ENCODE measurements around the gene NEUROD2.

NEUROD2 gene

DNA sequence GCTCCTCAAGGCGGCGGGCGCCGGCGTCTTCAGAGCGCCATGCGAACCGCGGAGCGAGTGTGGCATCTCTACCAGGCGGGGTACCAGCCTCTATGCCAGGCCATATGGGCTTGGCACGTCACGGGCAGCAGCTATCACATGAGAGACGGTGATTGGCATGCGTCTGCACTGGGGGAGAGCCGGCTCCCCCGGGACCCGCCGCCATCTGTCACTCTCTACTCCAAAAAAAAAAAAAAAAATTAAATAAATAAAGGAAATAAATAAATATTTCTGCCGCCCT, at the start of gene NEUROD2:
Gene NEUROD2, minus strand, starts transcription at position 70 of the 280 bp plus-strand sequence. CDS start 1,321 bp downstream, outside the sequence.
- no peak for DNase-seq

DNA sequence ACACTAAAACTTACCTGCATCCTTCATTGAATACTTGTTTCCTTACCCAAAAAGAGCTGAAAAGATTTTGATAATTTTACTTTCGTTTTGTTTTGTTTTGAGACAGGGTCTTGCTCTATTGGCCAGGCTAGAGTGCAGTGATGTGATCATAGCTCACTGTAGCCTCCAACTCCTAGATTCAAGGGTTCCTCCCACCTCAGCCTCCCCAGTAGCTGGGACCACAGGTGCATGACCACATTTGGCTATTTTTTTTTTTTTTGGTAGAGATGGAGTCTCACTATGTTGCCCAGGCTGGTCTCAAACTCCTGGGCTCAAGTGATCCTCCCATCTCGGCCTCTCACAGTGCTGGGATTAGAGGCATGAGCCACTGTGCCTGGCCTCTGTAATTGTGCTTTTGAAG, 47.4 kb upstream of the NEUROD2 start:
- no peak for DNase-seq

DNA sequence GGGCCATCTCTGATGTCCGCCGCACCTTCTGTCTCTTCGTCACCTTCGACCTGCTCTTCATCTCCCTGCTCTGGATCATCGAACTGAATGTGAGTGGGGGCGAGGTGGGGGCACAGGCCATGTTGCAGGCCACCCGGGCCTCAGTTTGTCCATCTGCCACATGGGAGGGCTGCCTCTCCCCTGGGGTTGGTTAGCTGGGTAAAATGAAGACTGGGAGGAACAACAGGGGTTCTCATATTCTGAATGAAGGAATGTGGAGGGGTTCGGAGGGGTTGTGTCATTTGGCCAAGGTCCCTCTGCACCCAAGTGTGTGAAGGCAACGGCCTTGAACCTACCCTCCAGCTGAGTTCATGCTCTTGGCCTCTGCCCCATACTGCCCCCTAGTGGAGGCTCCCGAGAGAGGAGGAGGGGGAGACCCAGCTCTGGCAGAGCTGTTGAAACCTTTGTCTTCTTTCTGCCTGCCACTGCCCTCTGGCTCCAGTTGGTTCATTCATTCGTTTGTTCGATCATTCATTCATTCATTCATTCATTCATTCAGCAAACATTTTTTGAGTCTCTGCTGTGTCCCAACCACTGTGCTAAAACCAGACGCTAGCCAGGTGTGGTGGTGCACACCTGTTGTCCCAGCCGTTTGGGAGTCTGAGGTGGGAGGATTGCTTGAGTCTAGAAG, 46.1 kb upstream of the NEUROD2 start:
- peak; percentile 88 for DNase-seq

DNA sequence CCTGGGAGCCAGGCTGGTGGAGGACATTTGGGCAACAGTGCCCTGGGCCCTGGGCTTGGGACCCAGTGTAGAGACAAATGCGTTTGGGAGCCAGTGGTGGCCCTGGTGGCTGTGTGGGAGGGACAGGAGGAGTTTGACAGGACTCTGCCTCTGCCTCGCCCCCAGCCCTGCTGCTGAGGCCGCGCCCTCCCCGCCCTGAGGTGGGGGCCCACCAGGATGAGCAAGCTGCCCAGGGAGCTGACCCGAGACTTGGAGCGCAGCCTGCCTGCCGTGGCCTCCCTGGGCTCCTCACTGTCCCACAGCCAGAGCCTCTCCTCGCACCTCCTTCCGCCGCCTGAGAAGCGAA, 45.6 kb upstream of the NEUROD2 start:
- no peak for DNase-seq

DNA sequence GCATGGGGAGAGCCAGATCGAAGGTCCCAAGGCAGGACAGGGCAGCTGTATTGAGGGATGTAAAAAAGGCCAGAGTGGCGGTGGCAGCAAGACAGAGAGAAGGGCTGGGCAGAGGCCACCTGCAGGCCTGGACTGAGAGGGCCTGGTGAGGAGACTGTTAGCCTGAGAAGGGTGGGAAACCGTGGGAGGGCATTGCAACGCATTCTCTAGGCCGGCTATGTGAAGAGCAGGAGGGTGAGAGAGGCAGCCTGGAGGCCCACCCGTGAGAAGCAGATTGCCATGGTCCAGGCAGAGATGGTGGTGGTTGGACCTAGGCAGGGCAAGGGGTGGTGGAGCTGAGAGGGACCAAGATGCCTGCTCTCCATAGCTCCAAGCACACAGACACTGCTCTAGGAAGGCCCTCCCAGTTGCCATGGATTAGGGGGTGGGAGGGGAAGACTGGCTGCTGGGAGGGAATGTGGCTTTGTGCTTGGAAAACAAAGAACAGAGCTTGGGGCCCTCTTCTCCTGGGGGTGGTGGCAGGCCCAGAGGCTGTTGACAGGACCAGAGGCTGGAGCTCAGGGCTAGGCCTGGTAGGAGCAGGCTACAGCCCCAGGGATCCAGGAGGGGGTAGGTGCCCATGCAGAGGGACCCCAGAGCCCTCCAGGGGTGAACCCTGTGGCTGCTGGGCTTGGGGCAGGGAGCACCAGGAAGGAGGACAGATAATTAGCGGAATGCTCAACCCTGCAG, 45.0 kb upstream of the NEUROD2 start:
- no peak for DNase-seq

DNA sequence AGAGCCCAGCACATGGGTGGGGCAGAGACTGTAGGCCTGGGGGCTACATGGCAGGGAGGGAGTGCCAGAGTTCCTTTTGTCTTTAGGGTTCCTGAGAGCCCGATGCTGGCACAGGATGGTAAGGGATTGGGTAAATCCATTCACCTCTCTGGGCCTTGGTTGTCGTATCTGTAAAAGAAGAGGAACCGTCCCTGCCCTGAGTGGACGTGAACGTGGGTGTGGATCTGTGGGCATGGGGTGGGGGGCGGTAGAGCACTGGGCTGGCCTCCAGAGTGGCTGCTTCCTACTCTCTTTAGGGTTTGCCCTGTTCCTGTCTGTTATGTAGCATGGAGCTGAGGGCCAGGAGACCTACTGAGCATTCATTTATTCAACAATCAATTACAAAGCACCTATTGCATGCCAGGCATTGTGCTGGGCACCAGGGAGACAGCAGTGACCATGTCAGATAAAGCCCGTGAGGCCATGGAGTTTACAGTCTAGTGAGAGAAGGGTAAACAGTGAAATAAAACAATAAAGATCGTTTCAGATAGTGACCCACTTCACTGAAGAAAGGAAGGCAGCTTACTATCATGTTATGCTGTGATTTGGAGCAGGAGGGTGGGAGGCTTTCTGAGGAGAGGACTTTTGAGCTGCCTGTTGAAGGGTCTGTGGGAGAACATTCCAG, 44.3 kb upstream of the NEUROD2 start:
- DNase-seq: no peak

DNA sequence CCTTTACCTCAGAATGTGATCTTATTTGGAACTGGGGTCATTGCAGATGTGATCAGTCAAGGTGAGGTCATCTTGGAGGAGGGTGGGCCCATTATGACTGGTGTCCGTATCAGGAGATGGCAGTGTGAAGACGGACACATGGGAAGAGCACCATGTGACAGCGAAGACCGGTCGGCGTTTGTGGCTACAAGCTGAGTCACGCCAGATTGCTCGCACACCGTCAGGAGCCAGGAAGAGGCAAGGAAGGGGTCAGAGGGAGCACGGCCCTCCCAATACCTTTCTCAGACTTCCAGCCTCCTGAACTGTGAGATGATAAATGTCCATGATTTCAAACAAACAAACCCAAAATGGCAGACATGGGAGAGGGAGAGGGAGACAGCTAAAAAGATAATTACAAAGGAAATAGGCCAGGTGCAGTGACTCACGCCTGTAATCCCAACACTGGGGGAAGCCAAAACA, 42.4 kb upstream of the NEUROD2 start:
- no peak for DNase-seq

DNA sequence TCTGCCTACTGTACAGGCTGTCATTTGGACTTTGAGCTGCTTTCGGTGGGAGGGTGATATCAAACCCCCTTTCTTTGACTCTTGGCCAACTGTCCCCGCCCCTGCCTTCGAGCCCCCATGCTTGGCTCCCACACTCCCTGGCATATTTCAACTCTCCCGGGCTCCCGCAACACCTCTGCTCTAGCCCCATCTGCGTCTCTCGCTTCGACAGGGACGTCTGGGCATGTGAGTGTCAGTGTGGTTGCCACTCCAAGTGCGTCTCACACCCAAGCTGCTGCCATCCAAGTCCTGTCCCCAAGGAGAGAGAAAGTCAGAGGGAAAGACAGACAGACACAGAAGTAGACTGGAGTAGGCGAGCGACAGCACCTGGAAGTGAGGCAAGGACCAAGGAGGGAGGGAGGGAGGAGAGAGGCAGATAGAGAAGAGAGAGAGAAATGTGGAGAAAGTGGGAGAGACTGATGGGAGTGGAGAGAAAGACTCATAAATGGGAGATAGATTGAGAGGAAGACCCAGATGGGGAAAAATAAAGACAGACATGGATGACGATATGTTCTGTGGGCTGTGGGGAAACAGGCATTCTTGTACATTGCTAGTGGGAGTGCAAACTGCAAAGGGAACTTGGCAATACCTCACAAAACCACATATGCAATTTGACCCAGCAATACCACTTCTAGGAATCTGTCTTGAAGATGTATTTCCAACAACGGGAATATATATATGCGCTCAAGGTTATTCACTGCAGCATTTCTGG, 41.1 kb upstream of the NEUROD2 start:
- no peak for DNase-seq

DNA sequence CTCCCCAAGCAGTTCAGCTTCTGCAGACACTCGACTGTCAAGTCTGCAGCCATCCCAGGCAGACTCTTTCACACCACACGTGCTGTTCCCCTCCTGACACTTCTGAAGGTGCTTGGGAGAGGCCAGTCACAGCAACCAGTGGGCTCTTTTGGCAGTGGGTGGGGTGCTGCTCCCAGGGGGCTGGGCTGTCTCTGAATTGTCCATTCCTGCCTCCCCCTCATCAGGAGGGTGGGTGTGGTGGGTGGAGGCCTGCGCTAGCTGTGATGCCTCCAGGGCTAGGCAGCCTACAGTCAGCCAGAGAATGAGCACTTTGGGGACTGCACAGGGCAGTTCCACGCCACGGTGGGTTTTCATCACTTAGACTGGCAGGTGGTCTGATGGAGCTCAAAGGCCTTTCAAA, 39.5 kb upstream of the NEUROD2 start:
- no peak for DNase-seq

DNA sequence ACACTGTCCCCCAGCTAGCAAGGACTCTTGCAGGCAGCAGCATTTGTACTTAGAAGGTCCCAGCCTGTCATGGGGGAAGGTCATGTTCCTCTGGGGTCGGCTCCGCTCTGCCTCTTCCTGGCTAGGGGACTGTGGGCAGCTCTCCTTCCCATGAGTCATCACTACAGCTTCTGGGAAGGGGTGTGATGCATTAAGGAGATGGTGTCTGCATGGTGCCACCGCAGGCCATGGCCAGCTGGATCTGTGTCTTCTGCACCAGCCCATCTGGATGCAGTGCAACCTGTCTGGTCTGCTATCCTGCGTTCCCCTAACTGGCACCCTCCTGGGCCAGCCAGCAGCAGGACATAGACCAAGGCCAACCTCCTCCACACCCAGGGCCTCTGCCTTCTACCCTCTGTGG, 35.6 kb upstream of the NEUROD2 start:
- DNase-seq: no peak

DNA sequence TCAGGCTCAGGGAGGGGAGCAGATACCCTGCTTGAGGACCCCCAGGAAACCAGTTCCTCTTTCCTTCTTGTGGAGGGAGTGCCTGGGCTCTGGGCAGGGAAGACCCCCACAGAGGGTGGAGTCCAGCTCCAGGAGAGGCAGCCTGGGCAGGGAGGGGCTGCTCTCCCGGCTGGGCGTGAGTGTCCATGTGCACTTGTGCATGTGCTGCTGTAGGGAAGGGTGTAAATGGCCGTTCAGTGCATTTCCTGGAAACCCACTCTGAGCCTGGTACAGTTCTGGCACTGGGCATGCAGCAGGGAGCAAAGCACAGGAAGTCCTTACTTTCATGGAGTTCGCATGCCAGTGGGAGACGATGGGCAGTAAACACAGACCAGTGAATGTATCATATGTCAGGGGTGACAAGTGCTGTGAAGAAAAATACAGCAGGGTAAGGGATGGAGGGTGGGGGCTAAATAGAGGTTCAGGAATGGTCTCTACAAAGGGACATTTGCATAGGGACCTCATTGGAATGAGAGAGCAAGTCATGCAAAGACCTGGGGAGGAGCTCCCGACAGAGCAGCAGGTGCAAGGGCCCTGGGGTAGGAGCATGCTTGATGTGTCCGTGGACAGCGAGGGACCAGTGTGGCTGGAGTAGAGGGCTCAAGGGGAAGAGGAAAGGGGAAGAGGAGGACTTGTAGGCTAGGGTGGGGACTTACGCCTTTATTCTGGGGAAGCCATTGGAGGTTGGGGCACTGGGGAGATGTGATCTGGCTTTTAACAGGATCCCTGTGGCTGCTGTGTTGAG, 34.8 kb upstream of the NEUROD2 start:
- no peak for DNase-seq

DNA sequence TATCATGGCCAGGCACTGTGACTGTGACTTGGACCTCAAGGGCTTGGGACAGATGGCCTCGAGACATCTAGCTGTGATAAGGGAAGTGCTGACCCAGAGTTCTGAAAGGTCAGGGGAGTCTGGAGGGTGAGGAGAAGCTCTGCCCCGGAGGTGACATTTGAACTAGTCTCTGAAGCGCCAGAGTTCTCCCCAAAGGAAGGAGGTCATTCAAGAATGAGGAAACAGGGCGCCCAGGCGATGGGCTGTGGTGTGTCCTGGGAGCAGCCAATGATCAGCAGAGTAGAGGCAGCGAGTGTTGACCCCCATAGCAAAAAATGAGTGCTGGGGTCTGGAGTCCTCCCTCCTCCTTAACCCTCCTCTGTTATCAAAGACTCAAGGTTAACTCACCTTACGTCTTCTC, 34.2 kb upstream of the NEUROD2 start:
- DNase-seq: no peak

DNA sequence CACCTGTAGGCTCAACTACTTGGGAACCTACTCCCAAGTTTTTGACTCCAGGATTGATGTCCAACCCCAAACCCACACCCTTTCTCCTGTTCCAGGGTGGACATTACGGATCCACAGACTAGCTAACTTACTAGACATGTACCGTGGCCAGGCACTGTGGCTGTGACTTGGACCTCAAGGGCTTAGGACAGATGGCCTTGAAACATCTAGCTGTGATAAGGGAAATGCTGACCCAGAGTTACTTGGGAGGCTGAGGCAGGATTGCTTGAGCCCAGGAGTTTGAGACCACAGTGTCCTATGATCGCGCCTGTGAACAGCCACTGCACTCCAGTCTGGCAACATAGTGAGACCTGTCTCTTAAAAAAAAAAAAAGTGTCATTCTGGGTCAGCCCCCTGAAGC, 33.4 kb upstream of the NEUROD2 start:
- no peak for DNase-seq

DNA sequence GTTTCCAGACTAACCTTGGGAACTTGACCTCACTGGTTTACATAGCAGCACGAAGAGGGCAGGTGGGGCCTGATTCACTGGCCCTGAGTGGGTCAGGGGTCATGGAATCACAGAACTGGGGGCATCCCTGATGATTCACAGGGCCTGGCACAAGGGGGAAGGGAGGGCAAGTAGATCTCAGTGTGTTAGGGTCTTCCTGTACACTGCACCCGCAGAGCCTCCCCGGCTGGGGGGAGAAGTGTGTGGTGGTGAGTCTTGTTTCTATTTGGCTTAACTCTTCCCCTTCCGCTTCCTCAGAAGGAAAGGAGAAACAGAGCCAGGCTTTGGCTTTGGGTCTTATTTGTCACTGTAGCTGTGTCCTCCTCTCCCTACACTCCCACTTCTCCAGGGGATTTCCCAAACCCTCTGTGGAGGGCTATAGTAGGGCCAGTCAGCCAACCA, 32.9 kb upstream of the NEUROD2 start:
- DNase-seq: no peak

DNA sequence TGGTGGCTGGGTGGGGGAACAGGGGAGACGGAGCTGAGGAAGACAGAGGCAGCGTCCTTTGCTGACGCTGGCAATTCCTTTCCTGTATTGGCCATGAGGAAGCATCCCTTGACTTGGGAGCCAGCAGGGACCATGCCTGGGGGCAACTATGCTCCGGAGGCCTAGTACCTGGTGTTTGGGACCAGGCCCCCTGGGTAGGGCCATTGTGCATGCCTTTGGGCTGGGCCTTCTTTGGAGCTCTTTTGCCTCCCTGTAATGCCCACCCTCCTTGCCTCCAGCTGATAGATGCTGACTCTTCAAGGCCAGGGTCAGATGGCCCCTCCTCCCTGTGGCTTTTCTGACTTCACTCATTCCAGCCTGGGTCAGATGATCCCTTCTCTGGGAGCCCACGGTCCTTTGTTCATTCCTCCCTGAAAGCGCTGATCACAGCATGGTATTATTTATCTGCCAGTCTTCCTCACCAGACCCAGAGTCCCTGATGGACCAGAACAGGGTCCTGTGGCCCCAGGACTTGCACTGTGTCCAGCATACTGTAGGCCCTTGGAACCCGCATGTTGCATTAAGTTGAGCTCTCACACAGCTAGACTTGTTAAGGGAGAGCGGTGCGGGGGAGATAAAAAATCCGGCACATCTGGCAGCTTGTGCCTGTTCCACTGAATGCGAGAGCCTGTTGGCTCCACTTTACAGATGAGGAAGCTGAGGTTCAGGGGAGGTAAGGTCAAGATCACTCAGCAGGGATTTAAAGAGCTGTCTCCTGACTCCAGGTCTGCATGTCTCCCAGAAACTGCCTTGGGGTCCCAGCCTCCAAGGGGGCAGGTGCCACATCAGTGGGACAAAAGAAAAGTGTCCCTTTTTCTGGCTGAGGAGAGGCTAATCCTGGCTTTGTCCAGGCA, 32.1 kb upstream of the NEUROD2 start:
- no peak for DNase-seq

DNA sequence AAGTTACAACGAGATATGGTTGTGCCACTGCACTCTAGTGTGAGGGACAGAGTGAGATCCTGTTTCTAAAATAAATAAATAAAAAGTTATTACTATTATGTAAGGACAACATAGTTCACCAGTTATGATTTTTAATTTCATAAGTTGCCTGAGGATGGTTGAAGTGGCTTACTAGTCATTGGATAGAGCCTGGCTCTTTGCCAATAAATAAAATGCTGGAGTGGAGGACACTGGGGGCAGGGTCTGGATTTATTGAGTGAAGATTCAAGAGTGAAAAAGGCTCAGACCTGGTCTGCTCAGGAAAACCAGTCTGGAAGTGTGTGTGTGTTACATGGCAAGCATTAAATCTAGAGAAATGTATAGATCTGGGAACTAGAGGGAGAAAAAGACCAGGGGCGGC, 31.3 kb upstream of the NEUROD2 start:
- no peak for DNase-seq

DNA sequence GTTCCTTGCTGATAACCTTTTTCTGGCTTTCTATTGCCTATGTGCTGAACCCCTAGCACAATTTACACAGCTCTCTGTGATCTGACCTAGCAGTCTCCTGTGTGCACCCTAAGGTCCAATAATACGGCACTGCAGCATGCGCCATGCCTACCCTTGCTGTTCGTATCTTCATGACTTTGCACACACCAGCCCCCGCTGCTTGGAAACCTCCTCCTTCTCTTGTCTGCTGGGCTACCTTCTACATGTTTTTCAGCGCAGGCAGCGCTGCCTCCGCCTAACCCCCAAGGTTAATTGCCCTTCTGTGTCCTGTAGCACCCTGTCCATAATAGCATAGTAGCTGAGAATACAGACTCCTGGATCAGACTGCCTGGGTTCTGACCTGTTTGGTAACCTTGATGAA, 30.6 kb upstream of the NEUROD2 start:
- no peak for DNase-seq

DNA sequence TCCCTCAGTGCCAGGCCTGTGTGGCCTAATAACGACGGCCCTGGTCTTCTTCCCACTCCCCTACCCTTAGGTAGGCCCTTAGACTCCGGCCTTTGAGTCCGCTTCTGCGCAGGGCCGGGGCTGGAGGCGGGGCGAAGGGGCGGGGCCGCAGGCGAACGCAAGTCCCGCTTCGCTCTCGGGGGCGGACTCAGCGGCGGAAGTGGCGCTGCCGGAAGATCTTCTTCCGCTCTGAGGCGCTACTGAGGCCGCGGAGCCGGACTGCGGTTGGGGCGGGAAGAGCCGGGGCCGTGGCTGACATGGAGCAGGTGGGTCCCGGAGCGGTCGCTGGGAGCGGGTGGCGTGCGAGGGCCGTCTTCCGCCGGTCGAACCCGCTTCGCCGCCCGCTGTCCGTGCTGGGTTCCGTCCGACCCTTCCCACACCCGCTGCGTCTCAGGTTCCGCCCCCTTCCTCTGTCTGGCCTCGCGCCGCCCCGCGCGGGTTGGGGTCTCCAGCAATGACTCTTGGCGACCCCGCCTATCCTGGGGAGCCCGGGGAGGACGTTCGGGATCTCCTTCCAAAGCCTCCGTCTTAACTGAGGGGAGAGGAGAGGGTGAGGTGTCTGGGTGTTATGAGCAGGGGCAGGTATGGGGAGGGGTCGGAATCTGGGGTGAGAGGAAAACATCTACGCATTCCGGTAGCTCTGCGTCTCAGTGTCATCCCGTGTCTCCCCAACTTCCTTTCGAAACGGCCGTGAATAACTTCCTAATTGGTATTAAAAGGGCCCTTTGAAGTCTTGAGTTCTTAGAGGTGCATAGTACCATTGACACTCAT, 29.4 kb upstream of the NEUROD2 start, which contains the start of gene STARD3:
Gene STARD3, plus strand, starts transcription at position 218 of the 810 bp plus-strand sequence. CDS start 16,388 bp downstream, outside the sequence.
- DNase-seq: peak; percentile 95

DNA sequence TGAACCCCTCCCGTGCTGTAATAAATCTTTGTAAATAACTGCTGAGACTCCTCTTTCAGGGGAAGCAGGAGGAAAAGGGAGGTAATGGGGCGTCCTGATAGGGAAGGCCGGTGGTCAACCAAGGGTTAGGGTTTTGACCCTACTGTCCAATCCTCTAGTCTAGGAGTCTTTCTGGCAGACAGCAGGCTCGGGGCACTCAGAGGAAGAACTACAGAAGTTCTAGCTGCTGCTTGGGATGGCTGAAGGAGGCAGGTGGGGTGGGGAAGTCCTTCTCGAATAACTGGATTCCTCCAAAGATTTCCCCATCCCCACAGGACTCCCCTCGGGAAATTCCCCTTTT, 28.8 kb upstream of the NEUROD2 start:
- DNase-seq: no peak

DNA sequence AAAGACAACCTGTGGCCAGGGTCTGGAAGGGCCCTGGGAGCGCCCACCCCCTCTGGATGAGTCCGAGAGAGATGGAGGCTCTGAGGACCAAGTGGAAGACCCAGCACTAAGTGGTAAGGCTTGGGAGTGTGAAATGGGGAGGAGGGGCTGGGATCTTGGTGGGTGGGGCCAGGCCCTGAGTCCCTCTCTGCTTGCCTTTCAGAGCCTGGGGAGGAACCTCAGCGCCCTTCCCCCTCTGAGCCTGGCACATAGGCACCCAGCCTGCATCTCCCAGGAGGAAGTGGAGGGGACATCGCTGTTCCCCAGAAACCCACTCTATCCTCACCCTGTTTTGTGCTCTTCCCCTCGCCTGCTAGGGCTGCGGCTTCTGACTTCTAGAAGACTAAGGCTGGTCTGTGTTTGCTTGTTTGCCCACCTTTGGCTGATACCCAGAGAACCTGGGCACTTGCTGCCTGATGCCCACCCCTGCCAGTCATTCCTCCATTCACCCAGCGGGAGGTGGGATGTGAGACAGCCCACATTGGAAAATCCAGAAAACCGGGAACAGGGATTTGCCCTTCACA, 28.0 kb upstream of the NEUROD2 start:
- DNase-seq: no peak
